H1 (cell line): ENCODE results near the gene TRDN. TPM values are rescaled to one million over a fixed set of nuclear protein-coding genes. Genes with fewer than 3 reads are reported as not detected.

ENCODE experiments used
- polyA plus RNA-seq, 7 experiments: library from polyadenylated mRNA; depleted of rRNA in 3 of 7; stranded (reverse) in 5 of 7; unstranded in 2 of 7; fragments of >200 nt in 5 of 7; fragments of 200-250 nt in 2 of 7; gene quantifications; 1 replicate in 5 of 7; 2 replicates in 1 of 7; 4 replicates in 1 of 7; pipeline versions ENCODE4 v1.2.1 to v1.2.3, GENCODE V29; 2011 to 2013; ENCODE audit warnings: missing spikeins in 2 of 7, mixed read lengths in 2 of 7
- total RNA-seq: library from RNA; stranded (reverse); fragmentation: NEBNext Ultra II Directional; extraction: Animal tissue kit (Norgen Biotek cat#: 25700); gene quantifications from 2 replicates; pipeline ENCODE4 v1.2.1, GENCODE V29; 2021
- TF ChIP-seq, protein P1 (sequence below): IDR thresholded peaks from 2 replicates; pipeline ENCODE4 v1.6.1; 2012; ENCODE audit warnings: inconsistent platforms

The TRDN gene
- total and polyA plus RNA-seq, 2 of the 8 experiments (the other 6 are each of a cell fraction or from before 2014, with no cell fraction given): 1.6 to 41.6 TPM

DNA sequence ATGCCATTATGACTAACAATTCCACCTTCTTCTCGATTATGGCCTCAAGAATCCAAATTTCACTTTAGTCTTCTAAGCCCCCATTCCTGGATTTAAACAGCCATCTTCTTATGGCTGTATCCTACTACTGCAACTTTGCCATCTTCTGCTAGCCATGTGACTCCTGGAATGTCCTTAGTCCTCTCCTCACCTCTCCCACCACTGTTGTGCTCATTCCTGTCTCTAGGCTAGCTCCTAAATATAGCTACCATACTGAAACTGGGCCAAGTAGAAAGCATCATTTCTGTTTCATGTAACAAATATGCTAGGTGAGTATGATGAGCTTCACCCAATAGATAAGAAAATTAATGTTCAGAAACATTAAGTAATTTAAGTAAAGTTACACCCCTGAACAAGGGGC, 327.6 kb downstream of the TRDN start (continued):
- TF ChIP-seq, protein P1, sequence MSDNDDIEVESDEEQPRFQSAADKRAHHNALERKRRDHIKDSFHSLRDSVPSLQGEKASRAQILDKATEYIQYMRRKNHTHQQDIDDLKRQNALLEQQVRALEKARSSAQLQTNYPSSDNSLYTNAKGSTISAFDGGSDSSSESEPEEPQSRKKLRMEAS: no peak
